ENCODE measurements around the gene BLID.

DNA sequence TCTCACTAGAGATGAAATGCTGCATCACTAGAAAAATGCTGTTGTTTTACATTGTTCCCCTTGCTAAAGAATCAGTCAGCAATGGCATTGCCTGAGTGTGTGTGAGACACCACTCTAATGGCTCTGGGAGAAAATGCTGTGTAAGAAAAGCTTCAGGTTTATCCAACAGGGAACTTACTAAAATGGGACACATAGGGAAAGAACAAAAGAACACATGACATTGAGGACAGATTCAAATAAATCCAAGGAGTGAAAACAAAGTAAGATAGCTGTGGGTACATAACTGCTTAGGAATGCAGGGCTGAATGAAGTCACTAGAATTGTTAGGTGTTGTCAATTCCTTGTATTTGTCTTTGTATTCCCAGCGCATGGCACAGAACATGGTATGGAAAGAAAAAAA, 24.2 kb downstream of the BLID start:
- no peak for TF ChIP-seq FOXA1 (IDR thresholded peaks at IDR 0.05)
- no peak for TF ChIP-seq HDGF (IDR thresholded peaks at IDR 0.05; ENCODE audit: borderline replicate concordance)
- TF ChIP-seq SP1 (IDR thresholded peaks at IDR 0.05): no peak
- TF ChIP-seq TARDBP (IDR thresholded peaks at IDR 0.05): no peak
- TF ChIP-seq SUZ12 (IDR thresholded peaks at IDR 0.05): no peak
